Measurements from ENCODE around the gene SRGN. TPM values are rescaled to one million over a fixed set of nuclear protein-coding genes. Genes with fewer than 3 reads are reported as not detected.
A peak's percentile ranks its signal among the peaks of the same experiment; 100 is the strongest.

The SRGN gene
- total and polyA plus RNA-seq, 7 experiments from 2014 or later = 66.6 to 748 (median 118) TPM

DNA sequence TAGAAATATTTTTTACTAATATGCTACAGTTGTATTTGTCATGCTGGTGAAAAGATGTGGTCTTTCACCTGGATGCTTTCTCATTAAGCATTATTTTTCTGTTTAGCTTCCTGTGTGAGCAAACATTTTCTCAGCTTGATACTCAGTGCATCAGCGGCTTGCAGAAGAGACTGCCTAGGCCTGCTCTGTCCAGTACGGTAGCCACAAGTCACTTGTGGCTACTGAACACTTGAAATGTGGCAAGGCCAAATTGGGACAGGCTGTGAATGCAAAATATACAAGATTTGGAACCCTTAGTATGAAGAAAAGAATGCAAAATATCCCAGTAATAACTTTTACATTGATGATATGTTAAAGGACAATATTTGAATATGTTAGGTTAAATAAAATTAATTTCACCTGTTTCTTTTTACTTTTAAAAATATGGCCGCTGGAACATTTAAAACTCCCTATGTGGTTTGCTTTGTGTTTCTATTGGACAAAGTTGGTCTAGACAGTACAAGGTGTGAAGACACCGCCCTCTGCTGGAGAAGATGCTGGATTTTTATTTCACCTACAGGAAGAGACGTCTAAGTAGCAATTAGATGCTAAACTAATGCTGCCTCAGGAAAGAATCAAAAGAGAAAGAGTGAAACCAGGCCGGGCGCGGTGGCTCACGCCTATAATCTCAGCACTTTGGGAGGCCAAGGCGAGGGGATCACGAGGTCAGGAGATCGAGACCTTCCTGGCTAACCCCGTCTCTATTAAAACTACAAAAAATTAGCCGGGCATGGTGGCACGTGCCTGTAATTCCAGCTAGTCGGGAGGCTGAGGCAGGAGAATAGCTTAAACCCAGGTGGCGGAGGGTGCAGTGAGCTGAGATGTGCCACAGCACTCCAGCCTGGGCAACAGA, 5.3 kb downstream of the SRGN start:
- intact Hi-C loops (cut with micrococcal nuclease) = loop anchor here (1.0 to 5.0 kb wide), 8 partner anchors 30 to 414 kb away; partner anchors contain the start of gene KIFBP (in 2 of the 2)
- ATAC-seq = peak; percentile 61
- Mint-ChIP-seq H3K4me1 (peaks cover 23 to 64% (median 55%) of the 10 kb centered on the region in 7 donors), H3K27me3 (no peaks in the 10 kb centered on the region), H3K9me3 (no peaks in the 10 kb centered on the region), H3K4me3 (peak overlapping the region in 7 of 10 donors; percentile 4 to 36 (median 15)), H3K36me3 (peaks cover 0 to 31% (median 10%) of the 10 kb centered on the region in 5 donors), H3K27ac (peak overlapping the region; percentile 23 to 90 (median 63))
- CTCF ChIA-PET = interaction anchor here (0.6 to 7.9 kb wide), 19 partner anchors 8 to 144 kb away, joined by 3 to 186 read pairs (median 5); partner anchors contain the start of genes DDX21 and KIFBP
- peak; percentile 43 to 89 (median 85) for DNase-seq
- peak overlapping the region; percentile 54 for H3K27ac ChIP-seq (ENCODE audit: low read depth, low read length)
- H3K9me3 ChIP-seq (ENCODE audit: control insufficient read depth in 2 of 3, low read length in 3 of 3) = no peaks in the 10 kb centered on the region
- H3K36me3 ChIP-seq (ENCODE audit: control insufficient read depth in 2 of 3, insufficient read depth in 3 of 3, low read length in 3 of 3) = peaks cover 0 to 7% (median 6%) of the 10 kb centered on the region in 3 experiments
- H3K4me1 ChIP-seq (ENCODE audit: control insufficient read depth in 2 of 2, insufficient read depth in 2 of 2, low read length in 2 of 2) = peaks cover 28 to 37% of the 10 kb centered on the region in 2 donors
- POLR2A ChIA-PET = interaction anchor here (0.5 to 5.7 kb wide), 9 partner anchors 29 to 138 kb away, joined by 3 to 49 read pairs (median 5); partner anchors contain the start of gene DDX21
- H3K27me3 ChIP-seq (ENCODE audit: control insufficient read depth in 2 of 2, insufficient read depth in 2 of 2, low read length in 2 of 2) = no peaks in the 10 kb centered on the region
- H3K4me3 ChIP-seq (ENCODE audit: low read length) = peak overlapping the region; percentile 19

DNA sequence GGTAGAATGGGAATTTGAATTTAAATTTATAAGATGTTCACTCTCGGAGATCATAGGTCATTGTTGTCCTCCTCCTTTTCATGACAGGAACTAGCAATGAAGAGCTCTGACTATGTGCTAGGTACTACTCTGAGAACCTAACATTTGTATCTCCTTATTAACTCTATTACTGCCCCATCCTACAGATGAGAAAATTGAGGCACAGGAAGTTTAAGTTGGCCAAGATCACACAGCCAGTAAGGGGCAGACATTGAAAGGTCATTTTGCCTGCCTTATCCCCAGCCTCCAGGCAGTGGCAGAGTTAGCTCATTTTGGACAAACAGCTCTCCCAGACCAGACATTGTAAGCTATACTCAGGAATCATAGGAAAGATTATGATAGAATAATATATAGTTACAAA, 6.0 kb downstream of the SRGN start:
- peaks cover 28 to 37% of the 10 kb centered on the region in 2 donors for H3K4me1 ChIP-seq (ENCODE audit: control insufficient read depth in 2 of 2, insufficient read depth in 2 of 2, low read length in 2 of 2)
- Mint-ChIP-seq H3K27me3 (no peaks in the 10 kb centered on the region), H3K27ac (peak overlapping the region in 2 of 9 donors; percentile 23 to 90), H3K36me3 (peaks cover 0 to 29% (median 9%) of the 10 kb centered on the region in 5 donors), H3K4me3 (no peak overlapping the region), H3K9me3 (no peaks in the 10 kb centered on the region), H3K4me1 (peaks cover 26 to 63% (median 53%) of the 10 kb centered on the region in 7 donors)
- no peak overlapping the region for H3K4me3 ChIP-seq (ENCODE audit: low read length)
- no peaks in the 10 kb centered on the region for H3K27me3 ChIP-seq (ENCODE audit: control insufficient read depth in 2 of 2, insufficient read depth in 2 of 2, low read length in 2 of 2)
- H3K36me3 ChIP-seq (ENCODE audit: control insufficient read depth in 2 of 3, insufficient read depth in 3 of 3, low read length in 3 of 3) = peaks cover 0 to 11% (median 8%) of the 10 kb centered on the region in 3 experiments
- peak overlapping the region; percentile 24 for H3K27ac ChIP-seq (ENCODE audit: low read depth, low read length)
- CTCF ChIA-PET = interaction anchor here (0.6 to 7.9 kb wide), 11 partner anchors 28 to 441 kb away, joined by 3 to 186 read pairs (median 3); partner anchors contain the start of genes DDX21 and KIFBP
- no peaks in the 10 kb centered on the region for H3K9me3 ChIP-seq (ENCODE audit: control insufficient read depth in 2 of 3, low read length in 3 of 3)
- POLR2A ChIA-PET = interaction anchor here (1.0 to 5.7 kb wide), 4 partner anchors 28 to 138 kb away, joined by 3 to 49 read pairs (median 4); partner anchors contain the start of gene DDX21
- intact Hi-C loops (cut with micrococcal nuclease) = loop anchor here (1.0 to 5.0 kb wide), 8 partner anchors 29 to 413 kb away; partner anchors contain the start of gene KIFBP (in 2 of the 2)
- ATAC-seq (no peak), DNase-seq (no peak)

- no peaks in the 10 kb centered on the region for H3K27me3 ChIP-seq (ENCODE audit: control insufficient read depth in 2 of 2, insufficient read depth in 2 of 2, low read length in 2 of 2)
- H3K4me1 Mint-ChIP-seq = peaks cover 24 to 56% (median 41%) of the 10 kb centered on the region in 7 donors
- no peak for DNase-seq
- H3K36me3 Mint-ChIP-seq = peaks cover 0 to 21% (median 8%) of the 10 kb centered on the region in 5 donors
- H3K36me3 ChIP-seq (ENCODE audit: control insufficient read depth in 2 of 3, insufficient read depth in 3 of 3, low read length in 3 of 3) = peaks cover 7 to 23% (median 21%) of the 10 kb centered on the region in 3 experiments
- ATAC-seq = no peak
- H3K27ac ChIP-seq (ENCODE audit: low read depth, low read length) = no peak overlapping the region
- no peaks in the 10 kb centered on the region for H3K9me3 ChIP-seq (ENCODE audit: control insufficient read depth in 2 of 3, low read length in 3 of 3)
- H3K27me3 Mint-ChIP-seq = no peaks in the 10 kb centered on the region
- no peak overlapping the region for H3K4me3 ChIP-seq (ENCODE audit: low read length)
- H3K9me3 Mint-ChIP-seq = no peaks in the 10 kb centered on the region
- H3K27ac Mint-ChIP-seq = no peak overlapping the region
- ChIA-PET CTCF (interaction anchor here (0.7 to 7.9 kb wide), 3 partner anchors 86 to 251 kb away, joined by 3 to 186 read pairs (median 4); no protein-coding TSS in a partner anchor), POLR2A (interaction anchor here (0.9 to 5.7 kb wide), 2 partner anchors 90 to 312 kb away, joined by 3 to 49 read pairs; no protein-coding TSS in a partner anchor)
- H3K4me1 ChIP-seq (ENCODE audit: control insufficient read depth in 2 of 2, insufficient read depth in 2 of 2, low read length in 2 of 2) = peaks cover 19 to 27% of the 10 kb centered on the region in 2 donors
- intact Hi-C loops (cut with micrococcal nuclease) = no loop called here
- no peak overlapping the region for H3K4me3 Mint-ChIP-seq
Observed at GRCh38 chr10:69096045-69096444, 8.1 kb downstream of the SRGN start.

DNA sequence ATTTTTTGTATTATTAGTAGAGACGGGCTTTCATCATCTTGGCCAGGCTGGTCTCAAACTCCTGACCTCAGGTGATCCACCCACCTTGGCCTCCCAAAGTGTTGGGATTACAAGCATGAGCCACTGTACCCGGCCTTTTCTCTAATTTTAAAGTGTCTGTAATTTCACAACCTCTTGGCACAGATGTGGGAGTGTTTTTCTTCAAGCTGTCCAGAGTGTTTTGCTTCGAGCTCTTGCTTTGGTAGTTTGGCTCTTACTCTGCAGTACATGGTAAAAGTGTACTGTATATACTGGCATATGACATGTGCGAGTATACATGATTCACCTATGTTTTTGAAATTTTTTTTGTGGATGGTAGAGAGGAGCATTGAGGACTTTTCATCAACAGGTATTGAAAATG, 9.8 kb downstream of the SRGN start:
- Mint-ChIP-seq H3K4me3 (no peak overlapping the region), H3K27ac (peak overlapping the region in 2 of 9 donors; percentile 10 to 81), H3K36me3 (peaks cover 0 to 36% (median 20%) of the 10 kb centered on the region in 5 donors), H3K4me1 (peaks cover 37 to 60% (median 44%) of the 10 kb centered on the region in 7 donors), H3K9me3 (peaks cover 0 to 3% (median 0%) of the 10 kb centered on the region in 11 donors), H3K27me3 (no peaks in the 10 kb centered on the region)
- Histone ChIP-seq H3K36me3 (ENCODE audit: control insufficient read depth in 2 of 3, insufficient read depth in 3 of 3, low read length in 3 of 3) (peaks cover 7 to 23% (median 21%) of the 10 kb centered on the region in 3 experiments), H3K27me3 (ENCODE audit: control insufficient read depth in 2 of 2, insufficient read depth in 2 of 2, low read length in 2 of 2) (no peaks in the 10 kb centered on the region), H3K27ac (ENCODE audit: low read depth, low read length) (no peak overlapping the region), H3K4me3 (ENCODE audit: low read length) (no peak overlapping the region), H3K9me3 (ENCODE audit: control insufficient read depth in 2 of 3, low read length in 3 of 3) (no peaks in the 10 kb centered on the region), H3K4me1 (ENCODE audit: control insufficient read depth in 2 of 2, insufficient read depth in 2 of 2, low read length in 2 of 2) (peaks cover 4 to 20% of the 10 kb centered on the region in 2 donors)
- ATAC-seq (no peak), DNase-seq (no peak)
- CTCF ChIA-PET = interaction anchor here (1.0 to 7.9 kb wide), 2 partner anchors 24 to 88 kb away, joined by 4 to 186 read pairs; no protein-coding TSS in a partner anchor
- POLR2A ChIA-PET = interaction anchor here (0.7 to 0.9 kb wide), 2 partner anchors 9 to 593 kb away, joined by 3 to 4 read pairs; partner anchors contain the start of gene SRGN
- intact Hi-C loops (cut with micrococcal nuclease) = no loop called here

GRCh38 chr10:69100136-69100872, 12.4 kb downstream of the SRGN start:
- peak overlapping the region in 2 of 9 donors; percentile 21 to 38 for H3K27ac Mint-ChIP-seq
- CTCF ChIA-PET = interaction anchor here (0.6 to 1.2 kb wide), 3 partner anchors 94 to 130 kb away, joined by 3 to 5 read pairs (median 3); no protein-coding TSS in a partner anchor
- H3K9me3 Mint-ChIP-seq = peaks cover 0 to 5% (median 0%) of the 10 kb centered on the region in 11 donors
- peaks cover 6 to 46% (median 35%) of the 10 kb centered on the region in 5 donors for H3K36me3 Mint-ChIP-seq
- intact Hi-C loops (cut with micrococcal nuclease) = no loop called here
- POLR2A ChIA-PET = interaction anchor here (1.5 kb wide), 1 partner anchor 73 kb away, joined by 3 read pairs; no protein-coding TSS in a partner anchor
- Histone ChIP-seq H3K4me3 (ENCODE audit: low read length) (no peak overlapping the region), H3K36me3 (ENCODE audit: control insufficient read depth in 2 of 3, insufficient read depth in 3 of 3, low read length in 3 of 3) (peaks cover 7 to 40% (median 31%) of the 10 kb centered on the region in 3 experiments), H3K4me1 (ENCODE audit: control insufficient read depth in 2 of 2, insufficient read depth in 2 of 2, low read length in 2 of 2) (peaks cover 0 to 15% of the 10 kb centered on the region in 2 donors), H3K27ac (ENCODE audit: low read depth, low read length) (no peak overlapping the region), H3K9me3 (ENCODE audit: control insufficient read depth in 2 of 3, low read length in 3 of 3) (no peaks in the 10 kb centered on the region), H3K27me3 (ENCODE audit: control insufficient read depth in 2 of 2, insufficient read depth in 2 of 2, low read length in 2 of 2) (no peaks in the 10 kb centered on the region)
- ATAC-seq (peak; percentile 2), DNase-seq (no peak)
- peaks cover 26 to 45% (median 33%) of the 10 kb centered on the region in 7 donors for H3K4me1 Mint-ChIP-seq
- H3K4me3 Mint-ChIP-seq = no peak overlapping the region
- H3K27me3 Mint-ChIP-seq = no peaks in the 10 kb centered on the region

Data from naive thymus-derived CD4-positive, alpha-beta T cell (primary cell).